H1 (cell line): ENCODE data around the gene ITGB2. TPM values are rescaled to one million over a fixed set of nuclear protein-coding genes. Genes with fewer than 3 reads are reported as not detected.

Experiments
- CTCF ChIA-PET: fragments of 300-600 bp; sonication (Branson Sonifier 250); formaldehyde crosslinking; loops from one replicate; lab custom pipeline; 2021; ENCODE audit not compliant: partially characterized antibody; lab: Charles Lee
- POLR2A ChIA-PET: fragments of 300-600 bp; sonication (Branson Sonifier 250); formaldehyde crosslinking; loops from one replicate; lab custom pipeline; 2021; ENCODE audit warnings: inconsistent platforms; ENCODE audit not compliant: partially characterized antibody; lab: Charles Lee
- DNase-seq, 2 experiments: peaks; one replicate each; pipeline versions ENCODE4 v3.0.0 to v3.0.0-alpha.2; 2010 to 2022; ENCODE audit warnings: low spot score in 2 of 2, low read depth in 1 of 2, mixed read lengths in 1 of 2
- FAIRE-seq: peaks from 2 replicates; lab custom pipeline; 2011; peaks lifted over from hg19 to GRCh38; lab: Jason Lieb, UNC
- H2AFZ ChIP-seq: 2 replicates; pipeline ENCODE4 v1.8.1; 2012; ENCODE audit warnings: low read length, inconsistent platforms
- H2AK5ac ChIP-seq: 2 replicates; pipeline ENCODE4 v1.6.1; 2013; ENCODE audit warnings: low read depth, low read length
- H2BK120ac ChIP-seq: replicated peaks from 2 replicates; pipeline ENCODE3; 2013; ENCODE audit warnings: low read depth, low read length, inconsistent platforms
- H2BK12ac ChIP-seq: 2 replicates; pipeline ENCODE4 v1.6.1; 2013; ENCODE audit warnings: low read depth, low read length
- H2BK15ac ChIP-seq: 2 replicates; pipeline ENCODE4 v1.6.1; 2013; ENCODE audit warnings: low read length
- H2BK20ac ChIP-seq: 2 replicates; pipeline ENCODE4 v1.6.1; 2013; ENCODE audit warnings: low read length
- H2BK5ac ChIP-seq: 2 replicates; pipeline ENCODE4 v1.6.1; 2013; ENCODE audit warnings: low read depth, low read length
- H3K14ac ChIP-seq: 2 replicates; pipeline ENCODE4 v1.6.1; 2013; ENCODE audit warnings: inconsistent platforms; ENCODE audit not compliant: insufficient read length
- H3K18ac ChIP-seq: 2 replicates; pipeline ENCODE4 v1.6.1; 2013; ENCODE audit warnings: low read length; ENCODE audit errors: extremely low read depth
- H3K23ac ChIP-seq: 2 replicates; pipeline ENCODE4 v1.6.1; 2013; ENCODE audit warnings: inconsistent platforms; ENCODE audit not compliant: insufficient read length
- H3K23me2 ChIP-seq: 2 replicates; pipeline ENCODE4 v1.6.1; 2013; ENCODE audit warnings: low read depth, low read length
- H3K27ac ChIP-seq: 2 replicates; pipeline ENCODE4 v1.6.1; 2011; ENCODE audit warnings: low read depth, low read length, inconsistent platforms
- H3K27me3 ChIP-seq, 4 experiments: replicated peaks in 1 of 4; 1 replicate in 1 of 4; 2 replicates in 3 of 4; pipeline versions ENCODE4 v1.6.1 to v1.8.1; 2011 to 2013; ENCODE audit warnings: low read length in 3 of 4, mild to moderate bottlenecking in 3 of 4, inconsistent platforms in 2 of 4, mixed read lengths in 2 of 4, moderate library complexity in 1 of 4; ENCODE audit not compliant: control insufficient read depth in 3 of 4, insufficient read depth in 3 of 4; ENCODE audit errors: extremely low read depth in 1 of 4
- H3K36me3 ChIP-seq, 4 experiments: 2 replicates each; pipeline versions ENCODE4 v1.6.1 to v1.8.1; 2011 to 2013; ENCODE audit warnings: mild to moderate bottlenecking in 4 of 4, low read length in 3 of 4, moderate library complexity in 2 of 4, control low read depth in 1 of 4, inconsistent platforms in 1 of 4; ENCODE audit not compliant: insufficient read depth in 4 of 4, control insufficient read depth in 2 of 4
- H3K4ac ChIP-seq: replicated peaks from 2 replicates; pipeline ENCODE3; 2013; ENCODE audit warnings: low read length, low read depth, mixed read lengths, inconsistent platforms; ENCODE audit not compliant: insufficient read length
- H3K4me1 ChIP-seq, 4 experiments: replicated peaks in 1 of 4; 1 replicate in 1 of 4; 2 replicates in 3 of 4; pipeline versions ENCODE4 v1.6.1 to v1.8.1; 2011 to 2013; ENCODE audit warnings: low read length in 3 of 4, inconsistent platforms in 2 of 4, mixed read lengths in 1 of 4; ENCODE audit not compliant: insufficient read depth in 4 of 4, control insufficient read depth in 3 of 4
- H3K4me2 ChIP-seq, 2 experiments: 2 replicates each; pipeline versions ENCODE4 v1.6.1 to v1.8.1; 2011 to 2013; ENCODE audit warnings: low read depth in 2 of 2, low read length in 2 of 2, control low read depth in 1 of 2, inconsistent platforms in 1 of 2, mild to moderate bottlenecking in 1 of 2; ENCODE audit not compliant: insufficient read depth in 1 of 2
- H3K4me3 ChIP-seq, 4 experiments: fragments of 200-600, 300-600 bp in 1 of 4; sonication (generic), shearing (Covaris generic), sonication (Bioruptor Twin) in 1 of 4; 2 replicates each; pipeline versions ENCODE4 v1.5.1 to v1.8.1; 2011 to 2016; ENCODE audit warnings: low read length in 4 of 4, low read depth in 3 of 4, control low read depth in 2 of 4, inconsistent platforms in 2 of 4, mild to moderate bottlenecking in 2 of 4, mixed read lengths in 1 of 4, moderate library complexity in 1 of 4; ENCODE audit not compliant: insufficient read depth in 2 of 4; ENCODE audit errors: extremely low read depth in 1 of 4
- H3K56ac ChIP-seq: replicated peaks from 2 replicates; pipeline ENCODE3; 2013; ENCODE audit warnings: low read depth, mild to moderate bottlenecking, mixed read lengths, low read length, inconsistent platforms; ENCODE audit not compliant: insufficient read length
- H3K79me1 ChIP-seq: 2 replicates; pipeline ENCODE4 v1.6.1; 2013; ENCODE audit warnings: low read depth, low read length, control low read depth
- H3K79me2 ChIP-seq, 2 experiments: 2 replicates each; pipeline versions ENCODE4 v1.6.1 to v1.8.1; 2012 to 2013; ENCODE audit warnings: low read length in 2 of 2, mild to moderate bottlenecking in 2 of 2, inconsistent platforms in 1 of 2; ENCODE audit not compliant: insufficient read depth in 2 of 2, control insufficient read depth in 1 of 2
- H3K9ac ChIP-seq, 4 experiments: replicated peaks in 1 of 4; 1 replicate in 1 of 4; 2 replicates in 3 of 4; pipeline versions ENCODE4 v1.6.1 to v1.8.1; 2011 to 2013; ENCODE audit warnings: low read depth in 3 of 4, low read length in 3 of 4, control low read depth in 2 of 4, mild to moderate bottlenecking in 2 of 4, moderate library complexity in 2 of 4, inconsistent platforms in 1 of 4; ENCODE audit errors: extremely low read depth in 1 of 4
- H3K9me3 ChIP-seq, 2 experiments: 2 replicates each; pipeline versions ENCODE4 v1.6.1 to v1.8.1; 2012 to 2013; ENCODE audit warnings: mild to moderate bottlenecking in 2 of 2, moderate library complexity in 2 of 2, control low read depth in 1 of 2, inconsistent platforms in 1 of 2, low read depth in 1 of 2, low read length in 1 of 2, mixed read lengths in 1 of 2; ENCODE audit not compliant: insufficient read depth in 2 of 2
- H4K20me1 ChIP-seq, 2 experiments: replicated peaks in 1 of 2; 2 replicates each; pipeline versions ENCODE3 to v1.8.1; 2011 to 2013; ENCODE audit warnings: inconsistent platforms in 2 of 2, low read length in 2 of 2, mild to moderate bottlenecking in 1 of 2; ENCODE audit not compliant: insufficient read depth in 2 of 2, control insufficient read depth in 1 of 2
- H4K5ac ChIP-seq: 2 replicates; pipeline ENCODE4 v1.6.1; 2013; ENCODE audit warnings: low read length, low read depth, mixed read lengths, inconsistent platforms; ENCODE audit not compliant: insufficient read length
- H4K8ac ChIP-seq: 2 replicates; pipeline ENCODE4 v1.8.0; 2013; ENCODE audit warnings: mild to moderate bottlenecking, moderate library complexity, low read length, inconsistent platforms; ENCODE audit not compliant: insufficient read depth; ENCODE audit errors: extremely low read depth
- H4K91ac ChIP-seq: replicated peaks from 2 replicates; pipeline ENCODE3; 2013; ENCODE audit warnings: low read length, mixed read lengths, inconsistent platforms; ENCODE audit not compliant: insufficient read length
- GTF2F1 ChIP-seq: IDR thresholded peaks from 2 replicates; pipeline ENCODE4 v1.6.1; 2012; ENCODE audit warnings: low read depth, low read length, improper control_type of control experiment, borderline replicate concordance
- KDM4A ChIP-seq: IDR thresholded peaks from one replicate; pipeline ENCODE4 v1.7.1; 2012; ENCODE audit warnings: low read depth, mild to moderate bottlenecking, moderate library complexity, low read length, inconsistent platforms; ENCODE audit not compliant: severe bottlenecking
- WGBS, 2 experiments: shearing (Covaris generic) in 1 of 2; methylation state at CpG; one replicate each; pipeline versions ENCODE4 v1.1.6 to v1.1.7; 2013 to 2015; ENCODE audit warnings: low lambda C conversion rate in 2 of 2, mixed read lengths in 2 of 2, inconsistent platforms in 1 of 2, low coverage in 1 of 2, missing lambda C conversion rate in 1 of 2; ENCODE audit not compliant: insufficient replicate concordance in 2 of 2, insufficient coverage in 1 of 2, insufficient read length in 1 of 2; ENCODE audit errors: extremely low coverage in 1 of 2, missing lambda C conversion rate in 1 of 2; 5-methylcytosine and 5-hydroxymethylcytosine counted together
- polyA plus RNA-seq, 7 experiments: library from polyadenylated mRNA; depleted of rRNA in 3 of 7; stranded (reverse) in 5 of 7; unstranded in 2 of 7; fragments of >200 nt in 5 of 7; fragments of 200-250 nt in 2 of 7; gene quantifications; 1 replicate in 5 of 7; 2 replicates in 1 of 7; 4 replicates in 1 of 7; pipeline versions ENCODE4 v1.2.1 to v1.2.3, GENCODE V29; 2011 to 2013; ENCODE audit warnings: missing spikeins in 2 of 7, mixed read lengths in 2 of 7
- total RNA-seq: library from RNA; stranded (reverse); fragmentation: NEBNext Ultra II Directional; extraction: Animal tissue kit (Norgen Biotek cat#: 25700); gene quantifications from 2 replicates; pipeline ENCODE4 v1.2.1, GENCODE V29; 2021

ITGB2 gene
- total and polyA plus RNA-seq, 2 of the 8 experiments (the other 6 are each of a cell fraction or from before 2014, with no cell fraction given): 0.24 to 0.63 TPM

DNA sequence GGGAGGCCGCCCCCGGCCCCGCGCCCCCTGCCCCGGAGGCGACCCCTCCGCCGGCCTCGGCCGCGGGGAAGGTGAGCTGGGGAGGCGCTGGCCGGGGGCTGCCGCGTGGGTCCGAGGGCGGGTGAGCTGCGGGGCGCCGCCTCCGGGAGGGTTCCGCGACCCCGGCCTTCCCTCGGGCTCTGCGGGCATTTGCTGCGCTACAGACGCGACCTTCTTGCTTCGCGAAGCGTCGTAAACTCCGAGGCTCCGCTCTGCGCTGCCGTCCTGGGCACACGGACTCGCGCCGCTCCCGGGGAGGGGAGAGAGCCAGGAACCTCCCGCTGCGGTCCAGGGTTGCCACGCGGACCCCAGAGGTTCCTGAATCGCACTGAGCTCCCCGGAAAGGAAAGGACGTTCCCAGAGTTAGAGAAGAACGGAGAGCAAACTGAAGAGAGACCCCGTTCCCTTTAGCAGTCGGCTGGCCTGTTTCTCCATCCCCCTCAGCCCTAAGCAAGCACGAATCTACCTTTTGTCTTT is 19.5 kb upstream of the ITGB2 start:
- H4K8ac ChIP-seq: peak overlapping the region; percentile 9; the same call in 1 of the 2 replicates
- ChIA-PET POLR2A (interaction anchor here (0.6 to 2.5 kb wide), 11 partner anchors 8 to 230 kb away, joined by 3 to 11 read pairs (median 3); no protein-coding TSS in a partner anchor), CTCF (interaction anchor here (0.6 to 2.4 kb wide), 3 partner anchors 9 to 198 kb away, joined by 3 to 10 read pairs (median 3); no protein-coding TSS in a partner anchor)
- no peak overlapping the region; the same call in 1 of the 2 replicates for H3K18ac ChIP-seq
- no peak overlapping the region for H3K14ac ChIP-seq
- H3K4me1 ChIP-seq: peaks cover 0 to 6% (median 3%) of the 10 kb centered on the region in 4 experiments; a peak in 4 of 7 replicates
- no peaks in the 10 kb centered on the region for H3K23me2 ChIP-seq
- no peak overlapping the region for H2BK20ac ChIP-seq
- H3K9ac ChIP-seq: peak overlapping the region; percentile 62 to 82 (median 76)
- H3K4ac ChIP-seq: peak overlapping the region; percentile 87
- no peak overlapping the region for H4K5ac ChIP-seq
- peak overlapping the region; percentile 80 to 87 for H3K4me2 ChIP-seq
- H2AK5ac ChIP-seq: no peak overlapping the region
- no peak overlapping the region; the same call in 1 of the 2 replicates for H2AFZ ChIP-seq
- H3K79me2 ChIP-seq: peaks cover 30 to 51% of the 10 kb centered on the region in 2 experiments
- no peak overlapping the region for H2BK120ac ChIP-seq
- peaks cover 0 to 3% (median 0%) of the 10 kb centered on the region in 4 experiments; a peak in 2 of 7 replicates for H3K27me3 ChIP-seq
- no peak overlapping the region for H2BK12ac ChIP-seq
- H4K20me1 ChIP-seq: peaks cover 15 to 29% of the 10 kb centered on the region in 2 experiments
- TF ChIP-seq GTF2F1 (no peak), KDM4A (peak; percentile 50)
- H3K4me3 ChIP-seq: peak overlapping the region; percentile 78 to 98 (median 88)
- no peak overlapping the region for H3K23ac ChIP-seq
- peak overlapping the region; percentile 56 for H4K91ac ChIP-seq
- no peak overlapping the region for H2BK15ac ChIP-seq
- peak overlapping the region; percentile 10 for H3K56ac ChIP-seq
- H2BK5ac ChIP-seq: no peak overlapping the region; the same call in 1 of the 2 replicates
- H3K79me1 ChIP-seq: peaks cover 19% of the 10 kb centered on the region
- H3K9me3 ChIP-seq: no peaks in the 10 kb centered on the region
- FAIRE-seq (no peak), DNase-seq (no peak)
- peaks cover 9 to 18% (median 13%) of the 10 kb centered on the region in 4 experiments; a peak in 7 of 8 replicates for H3K36me3 ChIP-seq
- WGBS, 2 experiments: 7% methylated on average over 14 of the region's 53 CpGs; no CpG with 5 or more reads in 1 of the 2 experiments
- H3K27ac ChIP-seq: peak overlapping the region; percentile 48; the same call in 1 of the 2 replicates
